Fibroblast of villous mesenchyme (primary cell): Measurements from ENCODE around the gene TAS2R5. TPM values are rescaled to one million over a fixed set of nuclear protein-coding genes. Genes with fewer than 3 reads are reported as not detected.

ENCODE experiments used
- DNase-seq: peaks from one replicate; pipeline ENCODE4 v3.0.0-alpha.2; 2010; ENCODE audit warnings: low read depth
- H3K4me3 ChIP-seq: 2 replicates; pipeline ENCODE4 v1.5.1; 2011; ENCODE audit warnings: low read depth, mild to moderate bottlenecking, low read length
- CTCF ChIP-seq: IDR thresholded peaks from 2 replicates; pipeline ENCODE4 v1.5.1; 2012; ENCODE audit warnings: low read depth, mild to moderate bottlenecking, low read length; ENCODE audit not compliant: insufficient read depth
- total RNA-seq: library from RNA; depleted of rRNA; stranded (reverse); fragments of >200 nt; gene quantifications from 2 replicates; pipeline ENCODE4 v1.2.3, GENCODE V29; 2012

Gene TAS2R5
- total RNA-seq, 1 donor = 0.86 TPM

GRCh38 chr7:141837683-141838082 is 47.7 kb downstream of the TAS2R5 start:
- no peak for DNase-seq
- no peak for TF ChIP-seq CTCF
- no peak overlapping the region for H3K4me3 ChIP-seq

- DNase-seq = no peak
- TF ChIP-seq CTCF = no peak
- no peak overlapping the region for H3K4me3 ChIP-seq
Observed at GRCh38 chr7:141838581-141838980, 48.6 kb downstream of the TAS2R5 start.

DNA sequence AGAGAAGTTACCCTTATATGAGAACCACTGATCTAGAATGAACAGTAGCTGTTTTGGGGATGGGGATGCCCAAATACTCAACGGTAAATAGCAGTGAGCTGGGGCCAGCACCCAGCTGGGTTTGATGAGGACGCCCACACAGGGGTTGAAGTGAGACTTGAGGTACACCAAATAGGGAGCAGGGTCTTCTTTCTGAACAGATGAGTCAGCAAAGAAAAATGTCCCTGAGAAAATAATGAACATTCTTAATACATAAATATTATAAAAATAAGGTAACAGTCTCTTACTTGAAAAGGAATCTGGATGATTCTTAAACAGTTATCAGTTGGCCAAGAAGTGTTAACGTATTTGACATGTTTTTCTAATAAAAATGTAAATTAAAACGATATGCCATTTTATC is 49.2 kb downstream of the TAS2R5 start:
- DNase-seq = no peak
- no peak overlapping the region for H3K4me3 ChIP-seq
- TF ChIP-seq CTCF = no peak

DNA sequence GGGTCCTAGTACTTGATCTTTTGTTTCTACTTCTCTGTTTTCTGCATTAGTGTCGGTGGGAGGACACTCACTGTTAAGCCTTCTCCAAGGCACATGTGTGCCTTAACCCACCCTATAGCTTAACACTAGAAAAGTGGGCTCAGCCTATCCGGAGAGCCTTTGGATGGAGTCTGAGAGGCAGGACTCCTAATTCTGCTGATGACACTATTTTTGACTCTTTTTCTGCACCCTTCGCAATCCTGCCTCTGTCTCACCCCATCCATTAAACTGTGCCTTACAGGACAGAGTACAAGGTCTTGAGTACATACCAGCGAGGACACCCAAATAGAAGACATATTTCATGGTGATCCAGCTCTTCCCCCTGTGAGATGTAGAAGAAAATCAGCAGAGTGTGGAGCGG is 50.7 kb downstream of the TAS2R5 start:
- TF ChIP-seq CTCF = no peak
- DNase-seq = no peak
- H3K4me3 ChIP-seq = no peak overlapping the region

Other genes with a start within 250 kb of the TAS2R5 start
- 30.0 and 43.2 TPM in 2 replicates for gene AGK, start 238.8 kb upstream of the TAS2R5 start, total RNA-seq
- 4.8 and 5.6 TPM in 2 replicates for gene DENND11, start 88.1 kb upstream of the TAS2R5 start, total RNA-seq
- 0.32 TPM in 1 of 2 replicates, not detected in the other for gene WEE2, start 81.9 kb upstream of the TAS2R5 start, total RNA-seq
- 105 and 111 TPM in 2 replicates for gene SSBP1, start 51.9 kb upstream of the TAS2R5 start, total RNA-seq
- gene TAS2R3, start 26.1 kb upstream of the TAS2R5 start, total RNA-seq = 1.3 and 1.7 TPM in 2 replicates
- 0.86 and 1.3 TPM in 2 replicates for gene TAS2R4, start 13.5 kb upstream of the TAS2R5 start, total RNA-seq
- not detected in 2 replicates for gene PRSS37, start 51.3 kb downstream of the TAS2R5 start, total RNA-seq
- gene OR9A4, start 126.2 kb downstream of the TAS2R5 start, total RNA-seq = not detected in 2 replicates
- gene CLEC5A, start 156.8 kb downstream of the TAS2R5 start, total RNA-seq = not detected in 2 replicates
- gene TAS2R38, start 183.6 kb downstream of the TAS2R5 start, total RNA-seq = not detected in 2 replicates
- gene MGAM, start 205.7 kb downstream of the TAS2R5 start, total RNA-seq = 0.32 and 11.7 TPM in 2 replicates